Loucy (cell line): ENCODE measurements around the gene LRRC27.

ENCODE experiments used
- EZH2phosphoT487 ChIP-seq: fragments of 200-600 bp; IDR thresholded peaks from 2 replicates; pipeline ENCODE4 v1.6.1; 2018; ENCODE audit warnings: antibody characterized with exemption, mild to moderate bottlenecking, moderate library complexity, borderline replicate concordance
- TF ChIP-seq, protein P1 (sequence below): fragments of 200-600 bp; sonication (generic); conservative IDR thresholded peaks from 2 replicates; pipeline ENCODE4 v1.5.1; 2014; ENCODE audit warnings: mild to moderate bottlenecking, antibody characterized with exemption, low read length

DNA sequence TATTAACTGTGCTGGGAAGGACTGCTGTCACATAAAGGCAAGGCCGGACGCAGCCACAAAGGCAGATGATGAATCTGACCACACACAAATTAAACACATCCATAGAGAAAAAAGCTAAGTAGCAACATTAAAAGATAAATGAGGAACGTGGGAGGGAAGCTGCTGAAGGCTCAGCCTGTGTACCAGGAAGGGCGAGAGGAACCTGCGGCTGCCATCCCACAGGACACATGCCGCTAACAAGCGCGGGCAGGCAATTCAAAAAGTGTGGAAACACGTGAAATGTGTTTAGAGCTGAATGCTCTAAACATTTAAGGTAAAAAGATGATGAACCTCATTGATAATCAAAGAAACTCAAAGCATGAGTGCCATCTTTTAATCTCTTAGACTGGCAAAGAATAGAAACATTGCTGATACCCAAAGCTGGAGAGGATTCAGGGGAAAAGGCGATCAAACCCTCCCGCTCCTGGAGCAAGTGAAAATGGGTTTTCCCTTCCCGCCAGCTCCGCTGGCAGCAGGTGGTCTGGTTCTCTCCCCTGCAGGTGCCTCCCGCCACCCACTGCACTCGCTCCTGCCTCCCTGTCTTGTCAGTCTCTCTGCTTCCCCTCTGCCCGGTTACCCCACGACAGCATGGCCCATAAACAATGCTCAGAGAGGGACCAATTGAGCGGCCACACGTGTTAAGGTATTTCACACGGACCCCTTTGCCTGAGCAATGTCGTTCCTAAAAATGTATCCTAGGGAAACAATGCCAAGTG lies 28.5 kb upstream of the LRRC27 start:
- TF ChIP-seq, protein P1, sequence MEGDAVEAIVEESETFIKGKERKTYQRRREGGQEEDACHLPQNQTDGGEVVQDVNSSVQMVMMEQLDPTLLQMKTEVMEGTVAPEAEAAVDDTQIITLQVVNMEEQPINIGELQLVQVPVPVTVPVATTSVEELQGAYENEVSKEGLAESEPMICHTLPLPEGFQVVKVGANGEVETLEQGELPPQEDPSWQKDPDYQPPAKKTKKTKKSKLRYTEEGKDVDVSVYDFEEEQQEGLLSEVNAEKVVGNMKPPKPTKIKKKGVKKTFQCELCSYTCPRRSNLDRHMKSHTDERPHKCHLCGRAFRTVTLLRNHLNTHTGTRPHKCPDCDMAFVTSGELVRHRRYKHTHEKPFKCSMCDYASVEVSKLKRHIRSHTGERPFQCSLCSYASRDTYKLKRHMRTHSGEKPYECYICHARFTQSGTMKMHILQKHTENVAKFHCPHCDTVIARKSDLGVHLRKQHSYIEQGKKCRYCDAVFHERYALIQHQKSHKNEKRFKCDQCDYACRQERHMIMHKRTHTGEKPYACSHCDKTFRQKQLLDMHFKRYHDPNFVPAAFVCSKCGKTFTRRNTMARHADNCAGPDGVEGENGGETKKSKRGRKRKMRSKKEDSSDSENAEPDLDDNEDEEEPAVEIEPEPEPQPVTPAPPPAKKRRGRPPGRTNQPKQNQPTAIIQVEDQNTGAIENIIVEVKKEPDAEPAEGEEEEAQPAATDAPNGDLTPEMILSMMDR = no peak
- TF ChIP-seq EZH2phosphoT487 = no peak
